Hepatocyte (in vitro differentiated cells): ENCODE results near the gene CSN2. TPM values are rescaled to one million over a fixed set of nuclear protein-coding genes. Genes with fewer than 3 reads are reported as not detected.

ENCODE experiments used
- DNase-seq: peaks from one replicate; pipeline ENCODE4 v3.0.0-alpha.2; 2016; ENCODE audit warnings: low spot score
- H2AFZ ChIP-seq: fragments of 200-600 bp; sonication (generic); 2 replicates; pipeline ENCODE4 v1.6.0; 2016; ENCODE audit warnings: antibody characterized with exemption, mild to moderate bottlenecking
- H3K27ac ChIP-seq: fragments of 200-600 bp; sonication (generic); 2 replicates; pipeline ENCODE4 v1.5.1; 2016; ENCODE audit warnings: mild to moderate bottlenecking
- H3K27me3 ChIP-seq: fragments of 200-600 bp; sonication (generic); 2 replicates; pipeline ENCODE4 v1.6.1; 2016
- H3K36me3 ChIP-seq: fragments of 200-600 bp; sonication (generic); replicated peaks from 2 replicates; pipeline ENCODE4 v1.5.1; 2016; ENCODE audit warnings: low read depth; ENCODE audit not compliant: insufficient read depth
- H3K4me1 ChIP-seq: fragments of 200-600 bp; sonication (generic); 2 replicates; pipeline ENCODE4 v1.5.1; 2016; ENCODE audit warnings: mild to moderate bottlenecking, moderate library complexity; ENCODE audit not compliant: insufficient read depth
- H3K4me2 ChIP-seq: fragments of 200-600 bp; sonication (generic); 2 replicates; pipeline ENCODE4 v1.6.0; 2016
- H3K4me3 ChIP-seq: fragments of 200-600 bp; sonication (generic); 2 replicates; pipeline ENCODE4 v1.5.1; 2016; ENCODE audit warnings: mild to moderate bottlenecking
- H3K79me2 ChIP-seq: fragments of 200-600 bp; sonication (generic); 2 replicates; pipeline ENCODE4 v1.6.0; 2017; ENCODE audit warnings: mild to moderate bottlenecking
- H3K9me2 ChIP-seq: fragments of 200-600 bp; sonication (generic); replicated peaks from 2 replicates; pipeline ENCODE4 v1.6.0; 2017; ENCODE audit warnings: mild to moderate bottlenecking; ENCODE audit not compliant: insufficient read depth
- H3K9me3 ChIP-seq: fragments of 200-600 bp; sonication (generic); 2 replicates; pipeline ENCODE4 v1.5.1; 2016; ENCODE audit warnings: low read depth, mild to moderate bottlenecking
- H4K20me1 ChIP-seq: fragments of 200-600 bp; sonication (generic); 2 replicates; pipeline ENCODE4 v1.6.0; 2016; ENCODE audit warnings: mild to moderate bottlenecking; ENCODE audit not compliant: insufficient read depth, poor library complexity, severe bottlenecking
- EZH2 ChIP-seq: fragments of 200-600 bp; sonication (generic); IDR thresholded peaks from 2 replicates; pipeline ENCODE4 v1.6.1; 2016; ENCODE audit warnings: antibody characterized with exemption, mild to moderate bottlenecking, borderline replicate concordance
- EZH2phosphoT487 ChIP-seq: fragments of 200-600 bp; sonication (generic); IDR thresholded peaks from one replicate; pipeline ENCODE4 v1.6.1; 2018; ENCODE audit warnings: antibody characterized with exemption, mild to moderate bottlenecking, low read depth, moderate library complexity; ENCODE audit not compliant: unreplicated experiment, severe bottlenecking
- WGBS: methylation state at CpG from one replicate; pipeline ENCODE4 v1.1.6; 2016; ENCODE audit warnings: low lambda C conversion rate; ENCODE audit errors: missing lambda C conversion rate; 5-methylcytosine and 5-hydroxymethylcytosine counted together
- polyA plus RNA-seq: library from polyadenylated mRNA; unstranded; fragments of >200 nt; fragmentation: Nextera tagmentation; extraction: Ambion mirVana; gene quantifications from 2 replicates; pipeline ENCODE4 v1.2.1, GENCODE V29; 2016
- total RNA-seq: library from RNA; depleted of rRNA; stranded (reverse); fragments of >200 nt; gene quantifications from 2 replicates; pipeline ENCODE4 v1.2.3, GENCODE V29; 2014
- TF ChIP-seq, protein P1 (sequence below): fragments of 200-600 bp; sonication (generic); IDR thresholded peaks from 2 replicates; pipeline ENCODE4 v1.5.1; 2016; ENCODE audit warnings: antibody characterized with exemption, mild to moderate bottlenecking; ENCODE audit not compliant: poor library complexity

CSN2 gene
- total and polyA plus RNA-seq, 2 experiments from 2014 or later, result not detected

DNA sequence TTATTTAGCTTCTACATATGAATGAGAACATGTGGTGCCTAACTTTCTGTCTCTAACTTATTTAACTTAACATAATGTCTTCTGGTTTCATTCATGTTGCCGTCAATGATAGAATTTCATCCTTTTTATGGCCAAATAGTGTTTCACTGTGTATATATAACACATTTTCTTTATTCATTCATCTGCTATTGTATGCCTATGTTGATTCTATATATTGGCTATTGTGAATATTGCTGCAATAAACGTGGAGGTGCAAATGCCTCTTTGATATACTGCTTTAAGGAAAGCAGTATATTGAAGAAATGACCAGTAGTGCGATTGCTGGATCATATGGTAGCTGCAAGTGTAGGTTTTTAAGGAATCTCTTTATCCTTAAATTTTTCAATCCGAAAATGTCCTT lies 44.7 kb downstream of the CSN2 start:
- Histone ChIP-seq H3K79me2 (no peaks in the 10 kb centered on the region), H3K27ac (no peak overlapping the region), H3K4me1 (no peaks in the 10 kb centered on the region), H4K20me1 (no peaks in the 10 kb centered on the region), H3K4me2 (no peak overlapping the region), H3K9me2 (no peaks in the 10 kb centered on the region), H3K9me3 (no peaks in the 10 kb centered on the region), H3K27me3 (no peaks in the 10 kb centered on the region), H3K4me3 (no peak overlapping the region), H3K36me3 (no peaks in the 10 kb centered on the region), H2AFZ (no peak overlapping the region)
- 53% methylated on average over 4 of the region's 4 CpGs for WGBS
- DNase-seq, result no peak
- TF ChIP-seq EZH2 (no peak), EZH2phosphoT487 (no peak)
- TF ChIP-seq, protein P1, sequence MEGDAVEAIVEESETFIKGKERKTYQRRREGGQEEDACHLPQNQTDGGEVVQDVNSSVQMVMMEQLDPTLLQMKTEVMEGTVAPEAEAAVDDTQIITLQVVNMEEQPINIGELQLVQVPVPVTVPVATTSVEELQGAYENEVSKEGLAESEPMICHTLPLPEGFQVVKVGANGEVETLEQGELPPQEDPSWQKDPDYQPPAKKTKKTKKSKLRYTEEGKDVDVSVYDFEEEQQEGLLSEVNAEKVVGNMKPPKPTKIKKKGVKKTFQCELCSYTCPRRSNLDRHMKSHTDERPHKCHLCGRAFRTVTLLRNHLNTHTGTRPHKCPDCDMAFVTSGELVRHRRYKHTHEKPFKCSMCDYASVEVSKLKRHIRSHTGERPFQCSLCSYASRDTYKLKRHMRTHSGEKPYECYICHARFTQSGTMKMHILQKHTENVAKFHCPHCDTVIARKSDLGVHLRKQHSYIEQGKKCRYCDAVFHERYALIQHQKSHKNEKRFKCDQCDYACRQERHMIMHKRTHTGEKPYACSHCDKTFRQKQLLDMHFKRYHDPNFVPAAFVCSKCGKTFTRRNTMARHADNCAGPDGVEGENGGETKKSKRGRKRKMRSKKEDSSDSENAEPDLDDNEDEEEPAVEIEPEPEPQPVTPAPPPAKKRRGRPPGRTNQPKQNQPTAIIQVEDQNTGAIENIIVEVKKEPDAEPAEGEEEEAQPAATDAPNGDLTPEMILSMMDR, result no peak

DNA sequence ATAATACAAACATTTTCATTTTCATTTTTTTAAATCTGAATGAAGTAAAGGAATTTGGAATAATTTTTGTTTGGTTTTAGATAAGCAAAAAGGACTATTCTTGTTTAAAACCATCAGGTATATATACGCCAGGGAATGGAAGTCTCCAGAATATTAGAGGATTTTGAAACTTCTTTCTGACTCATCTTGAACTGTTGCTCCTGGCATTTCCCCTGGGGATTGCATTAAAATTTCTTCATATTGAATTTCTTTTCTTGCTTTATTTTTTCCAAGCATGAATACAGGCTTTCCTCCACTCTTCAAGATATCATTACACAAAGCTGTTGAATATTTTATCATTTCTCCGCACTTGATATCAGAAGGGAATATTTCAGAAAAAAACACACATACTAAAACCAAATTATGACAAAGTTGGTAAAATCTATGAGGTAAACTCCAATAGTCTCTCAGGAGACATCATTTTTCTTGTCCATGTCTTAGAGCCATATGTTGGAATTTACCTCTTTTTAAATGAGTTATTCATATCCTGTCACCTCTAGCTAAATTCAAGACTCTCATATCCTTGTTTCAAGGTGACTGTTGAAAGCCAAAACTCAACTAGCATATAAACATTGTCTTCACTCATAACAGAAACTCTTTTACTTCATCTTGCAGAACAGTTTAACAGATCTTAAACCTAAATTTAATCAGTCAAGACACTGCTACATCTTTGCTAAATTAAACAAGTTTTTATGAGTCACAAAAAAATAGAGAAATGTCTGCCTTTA lies 55.3 kb downstream of the CSN2 start:
- H3K27me3 ChIP-seq, result no peaks in the 10 kb centered on the region
- no peak for TF ChIP-seq EZH2
- TF ChIP-seq, protein P1, result no peak
- TF ChIP-seq EZH2phosphoT487, result no peak
- H3K9me3 ChIP-seq, result no peaks in the 10 kb centered on the region
- H3K4me3 ChIP-seq, result no peak overlapping the region
- H3K4me1 ChIP-seq, result no peaks in the 10 kb centered on the region
- H3K79me2 ChIP-seq, result no peaks in the 10 kb centered on the region
- H3K36me3 ChIP-seq, result no peaks in the 10 kb centered on the region
- WGBS, result 76% methylated on average over 2 of the region's 2 CpGs
- no peak overlapping the region for H2AFZ ChIP-seq
- H3K9me2 ChIP-seq, result no peaks in the 10 kb centered on the region
- H4K20me1 ChIP-seq, result no peaks in the 10 kb centered on the region
- no peak for DNase-seq
- H3K27ac ChIP-seq, result no peak overlapping the region
- H3K4me2 ChIP-seq, result no peak overlapping the region

DNA sequence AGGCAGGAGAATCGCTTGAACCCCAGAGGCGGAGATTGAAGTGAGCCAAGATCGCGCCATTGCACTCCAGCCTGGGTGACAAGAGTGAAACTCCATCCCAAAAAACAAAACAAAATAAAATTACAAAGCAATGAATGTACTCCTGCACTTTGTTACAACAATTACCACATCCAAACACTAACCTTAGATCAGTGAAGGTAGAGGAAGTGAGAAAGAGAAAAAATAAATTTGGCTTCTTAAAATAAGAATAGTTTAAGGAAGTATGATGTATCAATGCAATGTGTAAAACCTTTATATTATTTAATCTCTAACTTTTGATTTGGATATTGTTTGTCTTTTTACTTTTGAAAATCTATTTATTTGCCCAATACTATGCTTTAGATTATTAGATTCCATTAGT lies 56.3 kb downstream of the CSN2 start:
- Histone ChIP-seq H3K4me1 (no peaks in the 10 kb centered on the region), H3K27ac (no peak overlapping the region), H3K27me3 (no peaks in the 10 kb centered on the region), H3K36me3 (no peaks in the 10 kb centered on the region), H3K9me2 (no peaks in the 10 kb centered on the region), H3K4me2 (no peak overlapping the region), H2AFZ (no peak overlapping the region), H4K20me1 (no peaks in the 10 kb centered on the region), H3K4me3 (no peak overlapping the region), H3K9me3 (no peaks in the 10 kb centered on the region), H3K79me2 (no peaks in the 10 kb centered on the region)
- 97% methylated on average over 4 of the region's 4 CpGs for WGBS
- TF ChIP-seq EZH2phosphoT487 (no peak), EZH2 (no peak)
- TF ChIP-seq, protein P1, result no peak
- DNase-seq, result no peak
